ENCODE data around the gene PCDH15.

DNA sequence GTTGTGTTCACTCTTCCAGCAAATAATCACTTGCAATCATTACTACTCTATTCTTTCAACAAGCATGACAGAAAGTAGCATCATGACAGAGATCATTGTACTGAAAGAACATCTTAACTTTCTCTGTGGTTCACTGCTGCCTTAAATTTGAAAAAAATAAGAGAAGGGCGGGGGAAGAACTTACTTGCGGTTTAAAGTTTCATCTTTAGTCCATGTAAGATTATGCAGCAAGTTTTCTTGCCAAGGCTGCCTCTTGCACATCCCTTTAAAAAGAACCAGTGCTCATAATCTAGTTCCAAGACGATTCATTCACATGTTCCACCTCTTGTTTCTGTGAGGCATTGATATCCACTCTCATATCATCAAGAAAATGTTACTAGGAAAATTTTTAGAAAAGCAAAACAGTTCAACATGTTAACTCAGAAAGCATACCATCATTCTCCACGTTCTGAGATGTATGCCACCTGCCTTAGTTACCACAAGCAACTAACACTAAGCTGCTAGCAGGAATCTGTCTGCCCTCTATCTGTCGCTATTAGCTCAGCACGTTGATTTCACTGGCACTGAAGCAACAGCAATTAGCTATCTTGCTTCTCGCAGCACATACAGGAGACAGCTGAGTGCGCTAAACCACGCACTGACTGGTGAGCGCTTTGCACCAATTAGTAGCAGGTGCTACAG is at the start of gene PCDH15:
- TF ChIP-seq ZNF230 (CRISPR knock-in tag; IDR thresholded peaks at IDR 0.05), result no peak
- TF ChIP-seq, protein P1, sequence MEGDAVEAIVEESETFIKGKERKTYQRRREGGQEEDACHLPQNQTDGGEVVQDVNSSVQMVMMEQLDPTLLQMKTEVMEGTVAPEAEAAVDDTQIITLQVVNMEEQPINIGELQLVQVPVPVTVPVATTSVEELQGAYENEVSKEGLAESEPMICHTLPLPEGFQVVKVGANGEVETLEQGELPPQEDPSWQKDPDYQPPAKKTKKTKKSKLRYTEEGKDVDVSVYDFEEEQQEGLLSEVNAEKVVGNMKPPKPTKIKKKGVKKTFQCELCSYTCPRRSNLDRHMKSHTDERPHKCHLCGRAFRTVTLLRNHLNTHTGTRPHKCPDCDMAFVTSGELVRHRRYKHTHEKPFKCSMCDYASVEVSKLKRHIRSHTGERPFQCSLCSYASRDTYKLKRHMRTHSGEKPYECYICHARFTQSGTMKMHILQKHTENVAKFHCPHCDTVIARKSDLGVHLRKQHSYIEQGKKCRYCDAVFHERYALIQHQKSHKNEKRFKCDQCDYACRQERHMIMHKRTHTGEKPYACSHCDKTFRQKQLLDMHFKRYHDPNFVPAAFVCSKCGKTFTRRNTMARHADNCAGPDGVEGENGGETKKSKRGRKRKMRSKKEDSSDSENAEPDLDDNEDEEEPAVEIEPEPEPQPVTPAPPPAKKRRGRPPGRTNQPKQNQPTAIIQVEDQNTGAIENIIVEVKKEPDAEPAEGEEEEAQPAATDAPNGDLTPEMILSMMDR (CRISPR knock-in tag; IDR thresholded peaks at IDR 0.05), result peak; percentile 49

All from HepG2 (cell line).